ENCODE results near the gene HADHB. TPM values are rescaled to one million over a fixed set of nuclear protein-coding genes. Genes with fewer than 3 reads are reported as not detected.

Gene HADHB
- total and polyA plus RNA-seq, 2 of the 13 experiments (the other 11 are each of a cell fraction or from before 2014, with no cell fraction given), result 112 to 238 TPM

- 0 out of 2 replicates have a peak, but pooled peaks have one; percentile 30 for TF ChIP-seq ZFX (CRISPR knock-in tag; IDR thresholded peaks at IDR 0.05; ENCODE audit: low read depth)
- no peak for TF ChIP-seq SOX6 (IDR thresholded peaks at IDR 0.05)
- TF ChIP-seq SOX6 (CRISPR knock-in tag; IDR thresholded peaks at IDR 0.05), result peak; percentile 64; the same call in 1 of the 2 replicates
- peak; percentile 30 for TF ChIP-seq SKI (IDR thresholded peaks at IDR 0.05; ENCODE audit: partially characterized antibody)
- TF ChIP-seq ISL2 (CRISPR knock-in tag; IDR thresholded peaks at IDR 0.05), result peak; percentile 48; the same call in 1 of the 2 replicates
- TF ChIP-seq POGZ (CRISPR knock-in tag; IDR thresholded peaks at IDR 0.05), result peak; percentile 49; the same call in 1 of the 2 replicates
- 0 out of 2 replicates have a peak, but pooled peaks have one; percentile 27 for TF ChIP-seq ELF1 (CRISPR knock-in tag; IDR thresholded peaks at IDR 0.05)
- peak; percentile 98 for TF ChIP-seq BCL6 (CRISPR knock-in tag; IDR thresholded peaks at IDR 0.05)
- TF ChIP-seq ZNF713 (CRISPR knock-in tag; IDR thresholded peaks at IDR 0.05), result no peak
- peak; percentile 66 for TF ChIP-seq HDAC2 (CRISPR knock-in tag; IDR thresholded peaks at IDR 0.05)
- TF ChIP-seq ARID5B (CRISPR knock-in tag; IDR thresholded peaks at IDR 0.05), result peak; percentile 84
- TF ChIP-seq MED1 (CRISPR knock-in tag; IDR thresholded peaks at IDR 0.05), result peak; percentile 26; the same call in 1 of the 2 replicates
- TF ChIP-seq SPEN (CRISPR knock-in tag; IDR thresholded peaks at IDR 0.05; ENCODE audit: low read depth), result no peak
- TF ChIP-seq ZNF326 (CRISPR knock-in tag; IDR thresholded peaks at IDR 0.05; ENCODE audit: borderline replicate concordance), result 0 out of 2 replicates have a peak, but pooled peaks have one; percentile 33
- TF ChIP-seq ATF2 (CRISPR knock-in tag; IDR thresholded peaks at IDR 0.05), result 0 out of 2 replicates have a peak, but pooled peaks have one; percentile 14
- TF ChIP-seq FOSL1 (CRISPR knock-in tag; IDR thresholded peaks at IDR 0.05; ENCODE audit: borderline replicate concordance), result no peak
- TF ChIP-seq GATAD1 (CRISPR knock-in tag; IDR thresholded peaks at IDR 0.05), result peak; percentile 16; the same call in 1 of the 2 replicates
- peak; percentile 95 for TF ChIP-seq ZNF335 (CRISPR knock-in tag; IDR thresholded peaks at IDR 0.05)
- peak; percentile 24; the same call in 1 of the 2 replicates for TF ChIP-seq ARID4A (CRISPR knock-in tag; IDR thresholded peaks at IDR 0.05; ENCODE audit: borderline replicate concordance)
- no peak for TF ChIP-seq SAFB2 (CRISPR knock-in tag; IDR thresholded peaks at IDR 0.05; ENCODE audit: borderline replicate concordance, low read depth)
- peak; percentile 23; the same call in 1 of the 2 replicates for TF ChIP-seq REPIN1 (CRISPR knock-in tag; IDR thresholded peaks at IDR 0.05; ENCODE audit: borderline replicate concordance, low read depth)
These were observed 29.4 kb downstream of the HADHB start (continued) for GRCh38 chr2:26274058-26274613.
